Adrenal gland (tissue), 12 donors: ENCODE measurements around the gene SIPA1L2. TPM values are rescaled to one million over a fixed set of nuclear protein-coding genes. Genes with fewer than 3 reads are reported as not detected.

Experiments
- DNase-seq, 7 donors: peaks; one replicate each; pipeline ENCODE4 v3.0.0-alpha.2; 2019 to 2020
- H3K27ac ChIP-seq, 5 donors: fragments of 200-600 bp; sonication (generic) in 4 of 5; 1 replicate in 3 of 5; 2 replicates in 2 of 5; pipeline versions ENCODE4 v1.5.1 to v1.8.0; 2016 to 2020; ENCODE audit warnings: mild to moderate bottlenecking in 1 of 5
- H3K27me3 ChIP-seq: fragments of 200-600 bp; 2 replicates; pipeline ENCODE4 v1.8.0; 2021
- H3K36me3 ChIP-seq, 2 donors: fragments of 200-600 bp; replicated peaks in 1 of 2; 1 replicate in 1 of 2; 2 replicates in 1 of 2; pipeline versions ENCODE4 v1.5.1 to v1.8.0; 2018 to 2022
- H3K4me1 ChIP-seq, 2 donors: fragments of 200-600 bp; replicated peaks in 1 of 2; 1 replicate in 1 of 2; 2 replicates in 1 of 2; pipeline versions ENCODE4 v1.5.1 to v1.8.0; 2018 to 2021
- H3K4me3 ChIP-seq, 4 donors: fragments of 200-600 bp; sonication (generic) in 3 of 4; one replicate each; pipeline ENCODE4 v1.5.1; 2016 to 2018
- H3K9me3 ChIP-seq, 3 donors: fragments of 200-600 bp; sonication (generic) in 1 of 3; replicated peaks in 1 of 3; 1 replicate in 2 of 3; 2 replicates in 1 of 3; pipeline versions ENCODE4 v1.5.1 to v1.8.0; 2016 to 2021
- CTCF ChIP-seq, 6 experiments: fragments of 450-650 bp in 4 of 6; fragments of 200-600 bp in 2 of 6; sonication (generic) in 1 of 6; IDR thresholded peaks; 1 replicate in 5 of 6; 2 replicates in 1 of 6; pipeline versions ENCODE4 v1.5.1 to v1.8.0; 2016 to 2021; ENCODE audit warnings: antibody characterized with exemption in 6 of 6, mild to moderate bottlenecking in 2 of 6, moderate library complexity in 1 of 6
- POLR2A ChIP-seq, 2 donors: fragments of 450-650 bp; IDR thresholded peaks; one replicate each; pipeline ENCODE4 v1.6.1; 2017; ENCODE audit warnings: antibody characterized with exemption in 2 of 2, mild to moderate bottlenecking in 2 of 2, moderate library complexity in 1 of 2
- WGBS, 4 donors: extraction: QIAGEN DNeasy Blood & Tissue Kit in 2 of 4; methylation state at CpG; one replicate each; pipeline versions ENCODE4 v1.1.5 to v1.1.7; 2013 to 2017; 5-methylcytosine and 5-hydroxymethylcytosine counted together
- intact Hi-C, 2 donors: fragments of 100-400 bp; cut with DNase I; formaldehyde crosslinking; loops; one replicate each; pipeline versions ENCODE4 v1.14.1 to v1.15.0; 2022 to 2023
- polyA plus RNA-seq, 3 donors: library from polyadenylated mRNA; stranded (reverse); fragments of 200-250 nt in 2 of 3; fragments of 350-450 nt in 1 of 3; fragmentation: Illumina TruSeq in 1 of 3; extraction: RNeasy Lipid Tissue Mini Kit (QIAGEN cat#74804) in 1 of 3; gene quantifications; one replicate each; pipeline ENCODE4 v1.2.3, GENCODE V29; 2013 to 2014
- total RNA-seq, 9 donors: library from RNA; depleted of rRNA in 4 of 9; stranded (reverse); fragments of >200 nt in 4 of 9; fragments of 120-200 nt in 1 of 9; fragmentation: NEBNext Ultra II Directional in 1 of 9; extraction: Animal tissue kit (Norgen Biotek cat#: 25700) in 1 of 9; gene quantifications; one replicate each; pipeline versions ENCODE4 v1.1.0 to v1.2.4, GENCODE V29; 2013 to 2023
- donor health status: healthy with polysubstance abuse.
- donor health status: Bipolar disorder and iron deficiency.
- donor health status: DM: yes; HTN: yes; CAD: no.
- donor health status: DM: no; HTN: no; CAD: no.
- donor health status: DM: no; HTN: no; CAD: no.
- donor health status: DM: yes; HTN: yes; CAD: no.

The SIPA1L2 gene
- total and polyA plus RNA-seq, 12 donors = 5.5 to 15.9 (median 10.6) TPM

GRCh38 chr1:232635778-232636356 is 5.9 kb upstream of the SIPA1L2 start:
- Histone ChIP-seq H3K4me3 (no peak overlapping the region), H3K27ac (no peak overlapping the region), H3K27me3 (peaks cover 3% of the 10 kb centered on the region), H3K9me3 (no peaks in the 10 kb centered on the region), H3K36me3 (no peaks in the 10 kb centered on the region), H3K4me1 (peaks cover 0 to 3% of the 10 kb centered on the region in 2 donors)
- TF ChIP-seq POLR2A (IDR thresholded peaks at IDR 0.05) (no peak), CTCF (IDR thresholded peaks at IDR 0.05) (peak; percentile 72 to 88 (median 74))
- DNase-seq = no peak
- WGBS, 4 donors = 0 to 1% (median 0%) methylated on average over 3 of the region's 3 CpGs
- intact Hi-C loops = loop anchor here (10.0 kb wide), 4 partner anchors 309 to 771 kb away; no protein-coding TSS in a partner anchor

GRCh38 chr1:232635279-232635678 is 5.3 kb upstream of the SIPA1L2 start:
- DNase-seq = no peak
- H3K27ac ChIP-seq = no peak overlapping the region
- intact Hi-C loops = loop anchor here (10.0 kb wide), 4 partner anchors 310 to 770 kb away; no protein-coding TSS in a partner anchor
- H3K4me1 ChIP-seq = peaks cover 0 to 4% of the 10 kb centered on the region in 2 donors
- H3K27me3 ChIP-seq = no peaks in the 10 kb centered on the region
- H3K9me3 ChIP-seq = no peaks in the 10 kb centered on the region
- TF ChIP-seq POLR2A (IDR thresholded peaks at IDR 0.05) (no peak), CTCF (IDR thresholded peaks at IDR 0.05) (no peak)
- H3K4me3 ChIP-seq = no peak overlapping the region
- no peaks in the 10 kb centered on the region for H3K36me3 ChIP-seq

- 74 to 85% (median 82%) methylated on average over 5 of the region's 5 CpGs for WGBS, 4 donors
- Histone ChIP-seq H3K4me3 (no peak overlapping the region), H3K9me3 (no peaks in the 10 kb centered on the region), H3K27ac (no peak overlapping the region), H3K4me1 (peaks cover 0 to 4% of the 10 kb centered on the region in 2 donors), H3K36me3 (no peaks in the 10 kb centered on the region), H3K27me3 (no peaks in the 10 kb centered on the region)
- intact Hi-C loops = loop anchor here (5.0 to 10.0 kb wide), 6 partner anchors 311 to 769 kb away; no protein-coding TSS in a partner anchor
- TF ChIP-seq CTCF (IDR thresholded peaks at IDR 0.05) (no peak), POLR2A (IDR thresholded peaks at IDR 0.05) (no peak)
- DNase-seq = peak; percentile 24 to 64 (median 42)
Measured at GRCh38 chr1:232634096-232634495, 4.2 kb upstream of the SIPA1L2 start.

GRCh38 chr1:232630894-232631195 is 912 bp upstream of the SIPA1L2 start:
- peak overlapping the region in 2 of 4 donors; percentile 55 to 76 for H3K4me3 ChIP-seq
- no peaks in the 10 kb centered on the region for H3K36me3 ChIP-seq
- peak overlapping the region in 4 of 5 donors; percentile 64 to 82 (median 74) for H3K27ac ChIP-seq
- WGBS, 4 donors = 0 to 3% (median 1%) methylated on average over 8 of the region's 8 CpGs
- DNase-seq = no peak
- H3K9me3 ChIP-seq = no peaks in the 10 kb centered on the region
- peaks cover 0 to 23% of the 10 kb centered on the region in 2 donors for H3K4me1 ChIP-seq
- no peak for TF ChIP-seq POLR2A (IDR thresholded peaks at IDR 0.05)
- peak in 2 of 6 experiments; percentile 2 to 14 for TF ChIP-seq CTCF (IDR thresholded peaks at IDR 0.05)
- intact Hi-C loops = loop anchor here (5.0 to 10.0 kb wide), 6 partner anchors 314 to 766 kb away; no protein-coding TSS in a partner anchor
- no peaks in the 10 kb centered on the region for H3K27me3 ChIP-seq
